Caco-2 (cell line): ENCODE data around the gene SZRD1. TPM values are rescaled to one million over a fixed set of nuclear protein-coding genes. Genes with fewer than 3 reads are reported as not detected.
"Not testable (repeated sequence)": the region's sequence is repeated elsewhere in the genome, so short reads cannot be mapped to it uniquely, and the experiment has no call there.

ENCODE experiments used
- BruUV-seq: library from RNA; stranded (reverse); fragments of 400-500 nt; replicated peaks from 2 replicates; lab custom pipeline; 2021; lab: Mats Ljungman, UMichigan
- CTCF ChIA-PET: fragments of 300-600 bp; sonication (Branson Sonifier 250); formaldehyde crosslinking; loops from one replicate; lab custom pipeline; 2022; ENCODE audit warnings: antibody characterized with exemption; lab: Charles Lee
- POLR2A ChIA-PET: fragments of 300-600 bp; sonication (Branson Sonifier 250); formaldehyde crosslinking; loops from one replicate; lab custom pipeline; 2022; ENCODE audit warnings: antibody characterized with exemption; lab: Charles Lee
- DNase-seq, 2 experiments: peaks; one replicate each; pipeline versions ENCODE4 v3.0.0 to v3.0.0-alpha.2; 2020 to 2022
- H3K27me3 ChIP-seq: replicated peaks from 2 replicates; pipeline ENCODE4 v1.6.0; 2011; ENCODE audit warnings: low read length; ENCODE audit not compliant: control insufficient read depth, insufficient read depth
- H3K36me3 ChIP-seq: 2 replicates; pipeline ENCODE4 v1.5.1; 2011; ENCODE audit warnings: low read length; ENCODE audit not compliant: control insufficient read depth, insufficient read depth
- H3K4me1 ChIP-seq: fragments of 250-450 bp; sonication (Bioruptor Pico); 2 replicates; pipeline ENCODE4 v1.5.1; 2020; ENCODE audit warnings: mild to moderate bottlenecking
- H3K4me3 ChIP-seq: 2 replicates; pipeline ENCODE4 v1.5.1; 2011; ENCODE audit warnings: low read depth, mild to moderate bottlenecking, control low read depth, low read length
- H3K9me3 ChIP-seq: fragments of 250-450 bp; sonication (Bioruptor Pico); 2 replicates; pipeline ENCODE4 v1.5.1; 2020; ENCODE audit warnings: mild to moderate bottlenecking, moderate library complexity
- H3K27ac Mint-ChIP-seq: one replicate; pipeline ENCODE4 v1.8.0; 2022; ENCODE audit warnings: mixed read lengths; ENCODE audit not compliant: unreplicated experiment
- H3K27me3 Mint-ChIP-seq: one replicate; pipeline ENCODE4 v1.8.0; 2022; ENCODE audit warnings: mixed read lengths; ENCODE audit not compliant: insufficient read depth, unreplicated experiment
- H3K36me3 Mint-ChIP-seq: one replicate; pipeline ENCODE4 v1.8.0; 2022; ENCODE audit warnings: mild to moderate bottlenecking, mixed read lengths; ENCODE audit not compliant: insufficient read depth, unreplicated experiment
- H3K4me1 Mint-ChIP-seq: one replicate; pipeline ENCODE4 v1.8.0; 2022; ENCODE audit warnings: low read depth, mixed read lengths; ENCODE audit not compliant: unreplicated experiment
- H3K4me3 Mint-ChIP-seq: one replicate; pipeline ENCODE4 v1.8.0; 2022; ENCODE audit warnings: mild to moderate bottlenecking, moderate library complexity, mixed read lengths; ENCODE audit not compliant: unreplicated experiment
- H3K9me3 Mint-ChIP-seq: one replicate; pipeline ENCODE4 v1.8.0; 2022; ENCODE audit warnings: mixed read lengths; ENCODE audit not compliant: unreplicated experiment
- intact Hi-C: fragments of 100-400 bp; cut with micrococcal nuclease; formaldehyde crosslinking; loops from one replicate; pipeline ENCODE4 v1.10.0; 2022; ENCODE audit not compliant: unreplicated experiment
- total RNA-seq: library from RNA; stranded (reverse); gene quantifications from 2 replicates; pipeline ENCODE4 v1.2.3, GENCODE V29; 2022
- TF ChIP-seq, protein P1 (sequence below), 2 experiments: fragments of 200-600 bp in 1 of 2; IDR thresholded peaks; 1 replicate in 1 of 2; 2 replicates in 1 of 2; pipeline versions ENCODE4 v1.5.1 to v1.8.0; 2011 to 2022; ENCODE audit warnings: antibody characterized with exemption in 1 of 2, control low read depth in 1 of 2, inconsistent platforms in 1 of 2, low read depth in 1 of 2, low read length in 1 of 2, mild to moderate bottlenecking in 1 of 2, moderate library complexity in 1 of 2; ENCODE audit not compliant: insufficient read depth in 1 of 2, severe bottlenecking in 1 of 2, unreplicated experiment in 1 of 2

SZRD1 gene
- total RNA-seq, 1 experiment from 2014 or later: 93.8 TPM

DNA sequence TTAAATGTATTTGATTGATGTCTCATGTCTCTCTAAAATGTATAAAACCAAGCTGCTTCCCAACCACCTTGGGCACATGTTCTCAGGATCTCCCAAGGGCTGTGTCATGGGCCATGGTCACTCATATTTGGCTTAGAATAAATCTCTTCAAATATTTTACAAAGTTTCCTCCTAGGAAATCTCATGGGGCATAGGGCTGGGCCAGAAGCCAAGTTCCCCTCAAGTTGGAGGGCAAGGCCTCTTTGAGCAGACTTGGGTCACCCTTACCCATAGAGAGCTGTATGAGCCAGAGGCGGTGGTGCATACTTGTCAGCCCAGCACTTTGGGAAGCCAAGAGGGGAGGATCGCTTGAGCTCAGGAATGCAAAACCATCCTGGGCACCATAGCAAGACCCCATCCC is 12.4 kb upstream of the SZRD1 start:
- Mint-ChIP-seq H3K9me3 (no peaks in the 10 kb centered on the region), H3K27ac (no peak overlapping the region), H3K36me3 (no peaks in the 10 kb centered on the region), H3K27me3 (no peaks in the 10 kb centered on the region), H3K4me3 (no peak overlapping the region), H3K4me1 (no peaks in the 10 kb centered on the region)
- intact Hi-C loops: no loop called here
- CTCF ChIA-PET: interaction anchor here (1.6 kb wide), 1 partner anchor 9 kb away, joined by 3 read pairs; no protein-coding TSS in a partner anchor
- 0 out of 2 replicates have a peak, but pooled peaks cover 9% of the 10 kb centered on the region for H3K4me1 ChIP-seq
- DNase-seq: no peak
- H3K27me3 ChIP-seq: no peaks in the 10 kb centered on the region
- TF ChIP-seq, protein P1, sequence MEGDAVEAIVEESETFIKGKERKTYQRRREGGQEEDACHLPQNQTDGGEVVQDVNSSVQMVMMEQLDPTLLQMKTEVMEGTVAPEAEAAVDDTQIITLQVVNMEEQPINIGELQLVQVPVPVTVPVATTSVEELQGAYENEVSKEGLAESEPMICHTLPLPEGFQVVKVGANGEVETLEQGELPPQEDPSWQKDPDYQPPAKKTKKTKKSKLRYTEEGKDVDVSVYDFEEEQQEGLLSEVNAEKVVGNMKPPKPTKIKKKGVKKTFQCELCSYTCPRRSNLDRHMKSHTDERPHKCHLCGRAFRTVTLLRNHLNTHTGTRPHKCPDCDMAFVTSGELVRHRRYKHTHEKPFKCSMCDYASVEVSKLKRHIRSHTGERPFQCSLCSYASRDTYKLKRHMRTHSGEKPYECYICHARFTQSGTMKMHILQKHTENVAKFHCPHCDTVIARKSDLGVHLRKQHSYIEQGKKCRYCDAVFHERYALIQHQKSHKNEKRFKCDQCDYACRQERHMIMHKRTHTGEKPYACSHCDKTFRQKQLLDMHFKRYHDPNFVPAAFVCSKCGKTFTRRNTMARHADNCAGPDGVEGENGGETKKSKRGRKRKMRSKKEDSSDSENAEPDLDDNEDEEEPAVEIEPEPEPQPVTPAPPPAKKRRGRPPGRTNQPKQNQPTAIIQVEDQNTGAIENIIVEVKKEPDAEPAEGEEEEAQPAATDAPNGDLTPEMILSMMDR (IDR thresholded peaks at IDR 0.05; ENCODE audit: insufficient read depth in 1 of 2, low read depth in 1 of 2, low read length in 1 of 2, severe bottlenecking in 1 of 2, unreplicated experiment in 1 of 2): no peak
- H3K4me3 ChIP-seq: no peak overlapping the region
- no peaks in the 10 kb centered on the region for H3K36me3 ChIP-seq
- POLR2A ChIA-PET: no interaction called here
- BruUV-seq: no TSS peak
- no peaks in the 10 kb centered on the region for H3K9me3 ChIP-seq

DNA sequence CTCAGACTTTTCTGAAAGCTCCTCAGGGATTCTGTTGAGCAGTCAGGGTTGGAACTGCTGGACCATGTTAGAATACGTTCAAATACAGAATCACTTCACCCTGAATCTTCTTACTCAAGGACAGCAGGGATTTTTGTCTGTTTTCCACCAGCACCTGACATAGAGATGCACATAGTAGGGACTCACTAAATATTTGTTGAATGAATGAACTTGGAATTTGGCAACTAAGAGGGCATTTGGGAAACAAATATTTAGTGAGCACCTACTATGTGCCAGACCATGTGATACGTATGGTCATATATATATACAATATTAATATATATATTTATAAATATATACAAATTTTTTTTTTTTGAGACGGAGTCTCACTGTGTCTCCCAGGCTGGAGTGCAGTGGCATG is 10.2 kb upstream of the SZRD1 start:
- H3K9me3 Mint-ChIP-seq: no peaks in the 10 kb centered on the region
- ChIA-PET POLR2A (no interaction called here), CTCF (no interaction called here)
- H3K4me3 Mint-ChIP-seq: no peak overlapping the region
- no peaks in the 10 kb centered on the region for H3K36me3 Mint-ChIP-seq
- DNase-seq: no peak
- no peak overlapping the region for H3K27ac Mint-ChIP-seq
- TF ChIP-seq, protein P1 (IDR thresholded peaks at IDR 0.05; ENCODE audit: insufficient read depth in 1 of 2, low read depth in 1 of 2, low read length in 1 of 2, severe bottlenecking in 1 of 2, unreplicated experiment in 1 of 2): no peak
- H3K36me3 ChIP-seq: no peaks in the 10 kb centered on the region
- no peaks in the 10 kb centered on the region for H3K27me3 Mint-ChIP-seq
- 0 out of 2 replicates have a peak, but pooled peaks cover 5% of the 10 kb centered on the region for H3K4me1 ChIP-seq
- no peaks in the 10 kb centered on the region for H3K4me1 Mint-ChIP-seq
- no peak overlapping the region for H3K4me3 ChIP-seq
- no peaks in the 10 kb centered on the region for H3K27me3 ChIP-seq
- H3K9me3 ChIP-seq: no peaks in the 10 kb centered on the region
- intact Hi-C loops: no loop called here
- no TSS peak for BruUV-seq

DNA sequence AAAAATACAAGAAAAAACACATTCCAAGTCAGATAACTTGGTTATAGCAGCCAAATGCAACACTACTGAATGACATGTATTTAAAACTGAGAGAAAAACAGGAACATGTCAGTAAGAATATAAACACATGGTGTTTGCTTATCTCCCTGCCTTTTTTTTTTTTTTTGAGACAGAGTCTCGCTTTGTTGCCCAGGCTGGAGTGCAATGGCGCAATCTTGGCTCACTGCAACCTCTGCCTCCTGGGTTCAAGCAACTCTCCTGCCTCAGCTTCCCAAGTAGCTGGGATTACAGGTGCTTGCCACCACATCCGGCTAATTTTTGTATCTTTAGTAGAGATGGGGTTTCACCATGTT is 1.9 kb upstream of the SZRD1 start:
- H3K27me3 Mint-ChIP-seq, H3K9me3 Mint-ChIP-seq, H3K4me3 ChIP-seq, H3K36me3 ChIP-seq, H3K27ac Mint-ChIP-seq, H3K27me3 ChIP-seq, H3K4me3 Mint-ChIP-seq, POLR2A ChIA-PET, H3K9me3 ChIP-seq, BruUV-seq, H3K4me1 Mint-ChIP-seq, DNase-seq, H3K4me1 ChIP-seq: not testable (repeated sequence)
- intact Hi-C loops: loop anchor here (5.0 to 10.0 kb wide), 2 partner anchors 290 to 838 kb away; partner anchors contain the start of genes DNAJC16 and FAM131C
- H3K36me3 Mint-ChIP-seq: peaks cover 14% of the 10 kb centered on the region
- CTCF ChIA-PET: interaction anchor here (0.6 to 1.1 kb wide), 2 partner anchors 13 to 282 kb away, joined by 3 to 4 read pairs; partner anchors contain the start of gene FBXO42
